ENCODE measurements around the gene VASP. TPM values are rescaled to one million over a fixed set of nuclear protein-coding genes. Genes with fewer than 3 reads are reported as not detected.
A peak's percentile ranks its signal among the peaks of the same experiment; 100 is the strongest.

VASP gene
- total and polyA plus RNA-seq, 2 of the 13 experiments (the other 11 are each of a cell fraction or from before 2014, with no cell fraction given) = 41.8 to 67.1 TPM

DNA sequence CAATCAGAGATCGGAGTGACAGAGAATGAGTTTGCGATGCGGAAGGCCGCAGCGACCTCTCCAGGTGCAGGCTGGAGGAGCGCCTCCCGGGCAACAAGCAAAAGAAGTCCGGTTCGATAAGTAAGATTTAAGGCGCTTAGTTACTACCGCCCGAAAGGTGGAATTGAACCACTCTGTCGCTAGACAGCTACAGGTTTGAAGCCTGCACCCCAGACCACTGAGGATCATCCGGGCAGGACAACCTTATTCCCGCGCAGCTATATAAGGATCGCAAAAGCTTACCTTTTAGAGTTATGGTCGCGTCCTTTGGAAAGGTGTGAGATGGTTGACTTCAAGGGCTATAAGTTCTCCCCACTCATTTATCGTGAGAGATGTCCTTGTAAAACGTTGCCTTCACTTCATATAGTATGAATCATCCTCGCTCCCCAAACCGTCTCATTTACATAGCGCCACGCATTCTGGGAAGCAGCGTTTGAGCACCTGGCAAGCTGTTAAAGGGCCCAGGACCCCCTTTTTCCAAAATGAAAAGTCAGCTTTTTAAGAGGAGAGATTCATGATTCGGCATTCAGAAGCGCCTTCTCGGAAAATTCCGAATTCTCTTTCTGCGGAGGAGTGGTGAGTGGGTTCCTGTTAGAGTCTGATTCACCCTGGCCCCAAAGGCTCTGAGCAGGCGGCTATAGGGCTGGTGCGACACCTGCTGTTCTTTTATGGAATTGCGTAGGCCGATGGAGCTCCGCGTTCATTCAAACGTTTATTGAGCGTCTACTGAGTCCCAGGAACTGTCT lies 28.6 kb upstream of the VASP start (continued):
- TF ChIP-seq, protein P1, sequence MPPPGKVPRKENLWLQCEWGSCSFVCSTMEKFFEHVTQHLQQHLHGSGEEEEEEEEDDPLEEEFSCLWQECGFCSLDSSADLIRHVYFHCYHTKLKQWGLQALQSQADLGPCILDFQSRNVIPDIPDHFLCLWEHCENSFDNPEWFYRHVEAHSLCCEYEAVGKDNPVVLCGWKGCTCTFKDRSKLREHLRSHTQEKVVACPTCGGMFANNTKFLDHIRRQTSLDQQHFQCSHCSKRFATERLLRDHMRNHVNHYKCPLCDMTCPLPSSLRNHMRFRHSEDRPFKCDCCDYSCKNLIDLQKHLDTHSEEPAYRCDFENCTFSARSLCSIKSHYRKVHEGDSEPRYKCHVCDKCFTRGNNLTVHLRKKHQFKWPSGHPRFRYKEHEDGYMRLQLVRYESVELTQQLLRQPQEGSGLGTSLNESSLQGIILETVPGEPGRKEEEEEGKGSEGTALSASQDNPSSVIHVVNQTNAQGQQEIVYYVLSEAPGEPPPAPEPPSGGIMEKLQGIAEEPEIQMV (CRISPR knock-in tag; IDR thresholded peaks at IDR 0.05; ENCODE audit: low read depth) = no peak
- TF ChIP-seq KMT2B (CRISPR knock-in tag; IDR thresholded peaks at IDR 0.05) = no peak; the same call in 1 of the 2 replicates
- TF ChIP-seq ZNF251 (CRISPR knock-in tag; IDR thresholded peaks at IDR 0.05) = no peak
- no peak for TF ChIP-seq ZNF468 (CRISPR knock-in tag; IDR thresholded peaks at IDR 0.05)
- TF ChIP-seq HOXA3 (CRISPR knock-in tag; IDR thresholded peaks at IDR 0.05) = peak; percentile 72
- TF ChIP-seq XBP1 (CRISPR knock-in tag; IDR thresholded peaks at IDR 0.05) = no peak
- TF ChIP-seq, protein P2, sequence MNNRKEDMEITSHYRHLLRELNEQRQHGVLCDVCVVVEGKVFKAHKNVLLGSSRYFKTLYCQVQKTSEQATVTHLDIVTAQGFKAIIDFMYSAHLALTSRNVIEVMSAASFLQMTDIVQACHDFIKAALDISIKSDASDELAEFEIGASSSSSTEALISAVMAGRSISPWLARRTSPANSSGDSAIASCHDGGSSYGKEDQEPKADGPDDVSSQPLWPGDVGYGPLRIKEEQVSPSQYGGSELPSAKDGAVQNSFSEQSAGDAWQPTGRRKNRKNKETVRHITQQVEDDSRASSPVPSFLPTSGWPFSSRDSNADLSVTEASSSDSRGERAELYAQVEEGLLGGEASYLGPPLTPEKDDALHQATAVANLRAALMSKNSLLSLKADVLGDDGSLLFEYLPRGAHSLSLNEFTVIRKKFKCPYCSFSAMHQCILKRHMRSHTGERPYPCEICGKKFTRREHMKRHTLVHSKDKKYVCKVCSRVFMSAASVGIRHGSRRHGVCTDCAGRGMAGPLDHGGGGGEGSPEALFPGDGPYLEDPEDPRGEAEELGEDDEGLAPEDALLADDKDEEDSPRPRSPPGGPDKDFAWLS (CRISPR knock-in tag; IDR thresholded peaks at IDR 0.05; ENCODE audit: borderline replicate concordance) = no peak
- peak; percentile 82; the same call in 1 of the 2 replicates for TF ChIP-seq NFIC (IDR thresholded peaks at IDR 0.05; ENCODE audit: low read length)
- TF ChIP-seq ZFP37 (CRISPR knock-in tag; IDR thresholded peaks at IDR 0.05; ENCODE audit: borderline replicate concordance) = no peak
- TF ChIP-seq ZNF570 (CRISPR knock-in tag; IDR thresholded peaks at IDR 0.05; ENCODE audit: borderline replicate concordance) = no peak
- peak; percentile 77; the same call in 1 of the 2 replicates for TF ChIP-seq NR2F2 (IDR thresholded peaks at IDR 0.05; ENCODE audit: borderline replicate concordance, low read depth)
- no peak for TF ChIP-seq ZNF546 (CRISPR knock-in tag; conservative IDR thresholded peaks at IDR 0.05)
- TF ChIP-seq, protein P3, sequence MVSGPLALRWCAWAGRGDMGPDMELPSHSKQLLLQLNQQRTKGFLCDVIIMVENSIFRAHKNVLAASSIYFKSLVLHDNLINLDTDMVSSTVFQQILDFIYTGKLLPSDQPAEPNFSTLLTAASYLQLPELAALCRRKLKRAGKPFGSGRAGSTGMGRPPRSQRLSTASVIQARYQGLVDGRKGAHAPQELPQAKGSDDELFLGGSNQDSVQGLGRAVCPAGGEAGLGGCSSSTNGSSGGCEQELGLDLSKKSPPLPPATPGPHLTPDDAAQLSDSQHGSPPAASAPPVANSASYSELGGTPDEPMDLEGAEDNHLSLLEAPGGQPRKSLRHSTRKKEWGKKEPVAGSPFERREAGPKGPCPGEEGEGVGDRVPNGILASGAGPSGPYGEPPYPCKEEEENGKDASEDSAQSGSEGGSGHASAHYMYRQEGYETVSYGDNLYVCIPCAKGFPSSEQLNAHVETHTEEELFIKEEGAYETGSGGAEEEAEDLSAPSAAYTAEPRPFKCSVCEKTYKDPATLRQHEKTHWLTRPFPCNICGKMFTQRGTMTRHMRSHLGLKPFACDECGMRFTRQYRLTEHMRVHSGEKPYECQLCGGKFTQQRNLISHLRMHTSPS (CRISPR knock-in tag; IDR thresholded peaks at IDR 0.05; ENCODE audit: low read depth) = no peak
- 0 out of 2 replicates have a peak, but pooled peaks have one; percentile 58 for TF ChIP-seq ZNF317 (CRISPR knock-in tag; IDR thresholded peaks at IDR 0.05)
- TF ChIP-seq, protein P4, sequence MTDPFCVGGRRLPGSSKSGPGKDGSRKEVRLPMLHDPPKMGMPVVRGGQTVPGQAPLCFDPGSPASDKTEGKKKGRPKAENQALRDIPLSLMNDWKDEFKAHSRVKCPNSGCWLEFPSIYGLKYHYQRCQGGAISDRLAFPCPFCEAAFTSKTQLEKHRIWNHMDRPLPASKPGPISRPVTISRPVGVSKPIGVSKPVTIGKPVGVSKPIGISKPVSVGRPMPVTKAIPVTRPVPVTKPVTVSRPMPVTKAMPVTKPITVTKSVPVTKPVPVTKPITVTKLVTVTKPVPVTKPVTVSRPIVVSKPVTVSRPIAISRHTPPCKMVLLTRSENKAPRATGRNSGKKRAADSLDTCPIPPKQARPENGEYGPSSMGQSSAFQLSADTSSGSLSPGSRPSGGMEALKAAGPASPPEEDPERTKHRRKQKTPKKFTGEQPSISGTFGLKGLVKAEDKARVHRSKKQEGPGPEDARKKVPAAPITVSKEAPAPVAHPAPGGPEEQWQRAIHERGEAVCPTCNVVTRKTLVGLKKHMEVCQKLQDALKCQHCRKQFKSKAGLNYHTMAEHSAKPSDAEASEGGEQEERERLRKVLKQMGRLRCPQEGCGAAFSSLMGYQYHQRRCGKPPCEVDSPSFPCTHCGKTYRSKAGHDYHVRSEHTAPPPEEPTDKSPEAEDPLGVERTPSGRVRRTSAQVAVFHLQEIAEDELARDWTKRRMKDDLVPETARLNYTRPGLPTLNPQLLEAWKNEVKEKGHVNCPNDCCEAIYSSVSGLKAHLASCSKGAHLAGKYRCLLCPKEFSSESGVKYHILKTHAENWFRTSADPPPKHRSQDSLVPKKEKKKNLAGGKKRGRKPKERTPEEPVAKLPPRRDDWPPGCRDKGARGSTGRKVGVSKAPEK (CRISPR knock-in tag; IDR thresholded peaks at IDR 0.05; ENCODE audit: borderline replicate concordance) = no peak
- peak; percentile 96 for TF ChIP-seq STAG1 (CRISPR knock-in tag; IDR thresholded peaks at IDR 0.05)
